Measurements from ENCODE around the gene CLTCL1.

CLTCL1 gene

DNA sequence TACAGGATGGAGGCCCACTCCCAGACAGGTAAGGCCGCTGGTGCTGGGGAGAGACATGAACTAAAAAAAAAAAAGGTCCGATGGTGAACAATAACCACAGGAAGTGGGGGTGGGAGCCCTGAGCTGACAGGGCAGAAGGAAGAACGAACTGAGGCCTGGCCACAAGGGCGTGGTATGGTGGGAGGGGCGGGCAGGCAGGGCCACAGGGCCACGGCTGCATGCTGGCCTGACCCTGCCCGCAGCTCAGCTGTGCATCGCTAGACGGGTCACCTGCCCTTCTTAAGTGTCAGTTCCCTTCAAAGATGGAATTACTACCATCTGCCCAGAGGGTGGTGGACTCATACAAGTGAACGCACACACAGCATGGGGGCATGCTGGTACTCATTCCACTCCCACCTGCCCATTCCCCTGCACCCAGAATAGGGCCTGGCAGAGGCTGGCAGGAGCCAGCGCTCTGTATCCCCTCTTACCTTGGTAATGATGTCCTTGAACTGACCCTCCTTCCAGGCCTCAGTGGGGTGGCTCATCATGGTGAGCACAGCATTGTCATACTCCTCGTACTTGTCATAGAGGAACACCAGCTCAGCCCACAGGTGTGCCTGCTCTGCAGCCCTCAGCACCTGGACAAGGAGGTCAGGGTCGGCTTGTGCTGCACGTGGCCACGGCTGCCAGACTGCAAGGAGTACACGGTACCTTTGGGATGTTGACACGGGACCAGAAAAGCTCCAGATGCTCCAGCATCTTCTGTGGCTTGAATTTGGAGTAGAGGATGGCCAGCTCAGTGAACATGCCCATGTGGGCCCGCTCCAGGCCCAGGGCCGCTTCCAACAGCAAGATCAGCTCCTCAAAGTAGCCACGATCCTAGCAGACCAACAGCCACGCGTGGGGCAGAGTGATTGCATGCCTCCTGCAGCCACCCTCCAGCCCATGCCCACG, 95.5 kb downstream of the CLTCL1 start:
- Histone ChIP-seq H3K4me1 (ENCODE audit: control insufficient read depth, insufficient read depth, low read length) (peaks cover 6% of the 10 kb centered on the region; the same call in 1 of the 2 replicates), H3K27ac (ENCODE audit: low read depth, low read length) (no peak overlapping the region), H3K4me3 (ENCODE audit: low read depth, low read length) (no peak overlapping the region), H3K27me3 (ENCODE audit: control insufficient read depth, insufficient read depth, low read length) (no peaks in the 10 kb centered on the region), H3K9ac (ENCODE audit: low read length) (no peak overlapping the region), H3K9me3 (ENCODE audit: control insufficient read depth, insufficient read depth, low read depth, low read length) (no peaks in the 10 kb centered on the region), H3K36me3 (ENCODE audit: control insufficient read depth, insufficient read depth, low read length) (peaks cover 44% of the 10 kb centered on the region)

GRCh38 chr22:19194766-19195536, 96.6 kb downstream of the CLTCL1 start:
- Histone ChIP-seq H3K9ac (ENCODE audit: low read length) (no peak overlapping the region), H3K27me3 (ENCODE audit: control insufficient read depth, insufficient read depth, low read length) (no peaks in the 10 kb centered on the region), H3K36me3 (ENCODE audit: control insufficient read depth, insufficient read depth, low read length) (peaks cover 44% of the 10 kb centered on the region), H3K4me1 (ENCODE audit: control insufficient read depth, insufficient read depth, low read length) (peaks cover 6% of the 10 kb centered on the region; the same call in 1 of the 2 replicates), H3K4me3 (ENCODE audit: low read depth, low read length) (no peak overlapping the region), H3K27ac (ENCODE audit: low read depth, low read length) (no peak overlapping the region), H3K9me3 (ENCODE audit: control insufficient read depth, insufficient read depth, low read depth, low read length) (no peaks in the 10 kb centered on the region)

GRCh38 chr22:19193879-19194278, 97.6 kb downstream of the CLTCL1 start:
- Histone ChIP-seq H3K9ac (ENCODE audit: low read length) (no peak overlapping the region), H3K36me3 (ENCODE audit: control insufficient read depth, insufficient read depth, low read length) (peaks cover 40% of the 10 kb centered on the region), H3K9me3 (ENCODE audit: control insufficient read depth, insufficient read depth, low read depth, low read length) (no peaks in the 10 kb centered on the region), H3K4me3 (ENCODE audit: low read depth, low read length) (no peak overlapping the region), H3K27ac (ENCODE audit: low read depth, low read length) (no peak overlapping the region), H3K27me3 (ENCODE audit: control insufficient read depth, insufficient read depth, low read length) (no peaks in the 10 kb centered on the region), H3K4me1 (ENCODE audit: control insufficient read depth, insufficient read depth, low read length) (peaks cover 6% of the 10 kb centered on the region; the same call in 1 of the 2 replicates)

- no peaks in the 10 kb centered on the region for H3K4me1 ChIP-seq (ENCODE audit: control insufficient read depth, insufficient read depth, low read length)
- no peak overlapping the region for H3K9ac ChIP-seq (ENCODE audit: low read length)
- H3K36me3 ChIP-seq (ENCODE audit: control insufficient read depth, insufficient read depth, low read length), result peaks cover 10% of the 10 kb centered on the region; the same call in 1 of the 2 replicates
- H3K9me3 ChIP-seq (ENCODE audit: control insufficient read depth, insufficient read depth, low read depth, low read length), result no peaks in the 10 kb centered on the region
- H3K27me3 ChIP-seq (ENCODE audit: control insufficient read depth, insufficient read depth, low read length), result no peaks in the 10 kb centered on the region
- H3K4me3 ChIP-seq (ENCODE audit: low read depth, low read length), result no peak overlapping the region
- no peak overlapping the region for H3K27ac ChIP-seq (ENCODE audit: low read depth, low read length)
Measured at GRCh38 chr22:19187716-19188563, 103.6 kb downstream of the CLTCL1 start.

DNA sequence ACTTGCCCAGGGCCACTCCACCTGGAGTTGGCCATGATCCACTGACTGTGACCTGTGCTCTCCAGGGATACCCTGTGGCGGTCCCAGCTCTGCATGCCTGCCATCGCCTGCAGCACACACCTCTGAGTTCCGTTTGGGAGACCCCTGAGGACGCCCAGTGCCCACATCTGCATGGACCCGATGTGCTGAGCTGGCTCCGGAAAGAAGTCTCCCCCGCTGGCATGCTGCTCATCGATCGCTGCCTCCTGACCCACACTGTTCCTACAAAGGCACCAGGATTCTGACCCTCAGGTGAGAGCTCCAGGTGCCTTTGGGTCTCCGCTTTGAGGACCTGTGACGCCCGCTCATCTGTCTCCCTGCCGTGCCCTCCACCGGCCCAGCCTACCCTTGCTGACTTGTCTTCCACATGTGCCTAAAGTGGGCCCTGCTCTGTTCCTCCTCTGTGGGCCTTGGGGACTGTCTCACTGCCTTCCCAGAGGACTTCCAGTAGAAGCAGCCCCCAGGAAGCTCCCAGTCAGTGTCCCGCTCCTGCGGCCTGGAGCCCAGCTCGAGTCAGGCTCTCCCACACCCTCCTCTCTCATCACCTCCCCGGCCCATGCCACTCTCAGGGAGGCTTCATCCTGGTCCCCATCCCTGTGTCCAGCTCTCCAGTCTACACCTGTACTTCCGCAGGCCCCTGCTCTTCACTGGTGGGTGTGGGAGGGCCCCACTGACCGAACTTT, 107.1 kb downstream of the CLTCL1 start:
- Histone ChIP-seq H3K4me1 (ENCODE audit: control insufficient read depth, insufficient read depth, low read length) (peaks cover 4% of the 10 kb centered on the region), H3K27ac (ENCODE audit: low read depth, low read length) (no peak overlapping the region), H3K9me3 (ENCODE audit: control insufficient read depth, insufficient read depth, low read depth, low read length) (no peaks in the 10 kb centered on the region), H3K4me3 (ENCODE audit: low read depth, low read length) (no peak overlapping the region), H3K27me3 (ENCODE audit: control insufficient read depth, insufficient read depth, low read length) (no peaks in the 10 kb centered on the region), H3K36me3 (ENCODE audit: control insufficient read depth, insufficient read depth, low read length) (peaks cover 7% of the 10 kb centered on the region; the same call in 1 of the 2 replicates), H3K9ac (ENCODE audit: low read length) (no peak overlapping the region)

GRCh38 chr22:19183216-19183615, 108.3 kb downstream of the CLTCL1 start:
- Histone ChIP-seq H3K27me3 (ENCODE audit: control insufficient read depth, insufficient read depth, low read length) (no peaks in the 10 kb centered on the region), H3K9ac (ENCODE audit: low read length) (no peak overlapping the region), H3K9me3 (ENCODE audit: control insufficient read depth, insufficient read depth, low read depth, low read length) (no peaks in the 10 kb centered on the region), H3K27ac (ENCODE audit: low read depth, low read length) (no peak overlapping the region), H3K4me3 (ENCODE audit: low read depth, low read length) (no peak overlapping the region), H3K36me3 (ENCODE audit: control insufficient read depth, insufficient read depth, low read length) (peaks cover 7% of the 10 kb centered on the region; the same call in 1 of the 2 replicates), H3K4me1 (ENCODE audit: control insufficient read depth, insufficient read depth, low read length) (peaks cover 4% of the 10 kb centered on the region)

GRCh38 chr22:19182472-19183157, 108.9 kb downstream of the CLTCL1 start:
- Histone ChIP-seq H3K4me1 (ENCODE audit: control insufficient read depth, insufficient read depth, low read length) (peaks cover 4% of the 10 kb centered on the region), H3K27ac (ENCODE audit: low read depth, low read length) (no peak overlapping the region)

DNA sequence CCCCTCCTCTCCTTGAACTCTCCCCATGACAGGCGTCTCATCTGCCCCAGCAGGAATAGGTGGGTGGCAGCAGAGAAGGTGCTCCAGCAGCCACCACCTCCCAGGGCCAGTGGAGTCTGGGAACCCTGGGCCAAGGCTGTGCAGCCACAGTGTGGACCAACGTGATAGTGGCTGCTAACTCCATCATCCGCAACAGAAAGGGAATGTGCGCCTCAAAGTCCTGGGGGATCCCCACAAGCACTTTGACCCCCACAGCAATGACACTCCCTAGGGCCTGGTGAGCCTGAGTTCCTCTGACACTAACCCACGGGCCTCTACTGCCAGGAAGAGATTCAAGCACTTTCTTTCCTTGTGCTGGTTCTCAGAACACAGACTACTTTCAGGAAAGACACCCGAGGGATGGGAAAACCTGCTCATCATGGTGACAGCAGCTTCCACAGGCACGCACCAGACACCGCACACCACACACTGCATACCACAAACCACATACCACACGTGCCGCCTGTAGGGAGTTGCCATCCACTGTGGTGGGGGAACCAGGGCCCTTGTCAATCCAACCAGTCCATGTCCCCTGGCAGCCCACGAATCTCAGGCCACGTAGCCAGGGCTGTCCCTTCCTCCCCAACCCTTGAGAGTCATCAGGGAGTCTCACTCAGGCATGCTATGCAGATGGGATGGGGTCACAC, 109.6 kb downstream of the CLTCL1 start:
- Histone ChIP-seq H3K9ac (ENCODE audit: low read length) (no peak overlapping the region), H3K4me3 (ENCODE audit: low read depth, low read length) (no peak overlapping the region), H3K27me3 (ENCODE audit: control insufficient read depth, insufficient read depth, low read length) (no peaks in the 10 kb centered on the region), H3K4me1 (ENCODE audit: control insufficient read depth, insufficient read depth, low read length) (peaks cover 11% of the 10 kb centered on the region), H3K27ac (ENCODE audit: low read depth, low read length) (no peak overlapping the region), H3K9me3 (ENCODE audit: control insufficient read depth, insufficient read depth, low read depth, low read length) (no peaks in the 10 kb centered on the region), H3K36me3 (ENCODE audit: control insufficient read depth, insufficient read depth, low read length) (peaks cover 1% of the 10 kb centered on the region; the same call in 1 of the 2 replicates)

More at GRCh38 chr22:19182472-19183157, 108.9 kb downstream of the CLTCL1 start:
- Histone ChIP-seq H3K9ac (ENCODE audit: low read length) (no peak overlapping the region), H3K4me3 (ENCODE audit: low read depth, low read length) (no peak overlapping the region), H3K27me3 (ENCODE audit: control insufficient read depth, insufficient read depth, low read length) (no peaks in the 10 kb centered on the region), H3K9me3 (ENCODE audit: control insufficient read depth, insufficient read depth, low read depth, low read length) (no peaks in the 10 kb centered on the region), H3K36me3 (ENCODE audit: control insufficient read depth, insufficient read depth, low read length) (0 out of 2 replicates have a peak, but pooled peaks cover 4% of the 10 kb centered on the region)

- H3K27ac ChIP-seq (ENCODE audit: low read depth, low read length), result no peak overlapping the region
- H3K4me3 ChIP-seq (ENCODE audit: low read depth, low read length), result no peak overlapping the region
- no peaks in the 10 kb centered on the region for H3K9me3 ChIP-seq (ENCODE audit: control insufficient read depth, insufficient read depth, low read depth, low read length)
- H3K36me3 ChIP-seq (ENCODE audit: control insufficient read depth, insufficient read depth, low read length), result peaks cover 7% of the 10 kb centered on the region
- H3K27me3 ChIP-seq (ENCODE audit: control insufficient read depth, insufficient read depth, low read length), result no peaks in the 10 kb centered on the region
- peaks cover 22% of the 10 kb centered on the region for H3K4me1 ChIP-seq (ENCODE audit: control insufficient read depth, insufficient read depth, low read length)
- H3K9ac ChIP-seq (ENCODE audit: low read length), result no peak overlapping the region
Measured at GRCh38 chr22:19180740-19181410, 110.6 kb downstream of the CLTCL1 start.
